Measurements from ENCODE around the gene IRF4. TPM values are rescaled to one million over a fixed set of nuclear protein-coding genes. Genes with fewer than 3 reads are reported as not detected.

The IRF4 gene
- total RNA-seq, 1 experiment from 2014 or later = not detected

DNA sequence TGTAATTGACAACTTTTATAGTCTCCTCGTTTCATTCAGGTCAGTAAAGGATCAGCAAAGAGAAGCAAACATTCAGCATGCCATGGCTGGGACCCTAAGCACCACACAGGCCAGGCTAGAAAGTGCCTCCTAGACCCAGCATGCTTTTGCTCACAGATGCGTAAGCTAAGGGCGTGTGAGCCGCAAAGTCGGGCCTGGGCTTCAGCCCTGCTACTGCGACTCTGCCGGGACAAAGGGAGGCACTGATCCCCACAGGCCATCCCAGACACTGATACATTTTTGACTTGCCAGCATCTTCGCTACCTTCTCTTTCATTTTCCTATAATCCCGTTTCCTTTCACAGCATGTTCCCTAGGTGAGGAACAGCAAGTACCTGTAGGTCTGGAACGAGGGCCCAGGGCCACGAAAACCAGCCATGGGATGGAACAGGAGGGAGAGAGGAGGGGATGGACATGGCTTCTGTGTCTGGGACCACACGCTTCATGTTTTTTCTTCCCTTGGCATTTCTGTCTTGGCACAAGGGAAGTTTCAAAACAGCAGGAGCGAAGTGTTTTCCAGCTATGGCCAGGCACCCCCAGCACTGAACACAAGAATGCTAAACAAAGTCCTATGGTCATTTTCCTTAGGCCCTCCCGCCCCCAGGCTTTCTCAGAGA lies 42.6 kb downstream of the IRF4 start:
- intact Hi-C loops (cut with micrococcal nuclease; ENCODE audit: unreplicated experiment) = no loop called here
- Mint-ChIP-seq H3K4me3 (ENCODE audit: low read depth, unreplicated experiment) (no peak overlapping the region), H3K27ac (ENCODE audit: unreplicated experiment) (no peak overlapping the region), H3K9me3 (ENCODE audit: low read depth, unreplicated experiment) (no peaks in the 10 kb centered on the region), H3K36me3 (ENCODE audit: insufficient read depth, unreplicated experiment) (no peaks in the 10 kb centered on the region), H3K4me1 (ENCODE audit: low read depth, unreplicated experiment) (peaks cover 13% of the 10 kb centered on the region), H3K27me3 (ENCODE audit: unreplicated experiment) (peaks cover 4% of the 10 kb centered on the region)
- no peak for DNase-seq
- TF ChIP-seq, protein P1, sequence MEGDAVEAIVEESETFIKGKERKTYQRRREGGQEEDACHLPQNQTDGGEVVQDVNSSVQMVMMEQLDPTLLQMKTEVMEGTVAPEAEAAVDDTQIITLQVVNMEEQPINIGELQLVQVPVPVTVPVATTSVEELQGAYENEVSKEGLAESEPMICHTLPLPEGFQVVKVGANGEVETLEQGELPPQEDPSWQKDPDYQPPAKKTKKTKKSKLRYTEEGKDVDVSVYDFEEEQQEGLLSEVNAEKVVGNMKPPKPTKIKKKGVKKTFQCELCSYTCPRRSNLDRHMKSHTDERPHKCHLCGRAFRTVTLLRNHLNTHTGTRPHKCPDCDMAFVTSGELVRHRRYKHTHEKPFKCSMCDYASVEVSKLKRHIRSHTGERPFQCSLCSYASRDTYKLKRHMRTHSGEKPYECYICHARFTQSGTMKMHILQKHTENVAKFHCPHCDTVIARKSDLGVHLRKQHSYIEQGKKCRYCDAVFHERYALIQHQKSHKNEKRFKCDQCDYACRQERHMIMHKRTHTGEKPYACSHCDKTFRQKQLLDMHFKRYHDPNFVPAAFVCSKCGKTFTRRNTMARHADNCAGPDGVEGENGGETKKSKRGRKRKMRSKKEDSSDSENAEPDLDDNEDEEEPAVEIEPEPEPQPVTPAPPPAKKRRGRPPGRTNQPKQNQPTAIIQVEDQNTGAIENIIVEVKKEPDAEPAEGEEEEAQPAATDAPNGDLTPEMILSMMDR (IDR thresholded peaks at IDR 0.05; ENCODE audit: unreplicated experiment) = no peak
- no TSS peak for BruUV-seq (replicated peaks)
- CTCF ChIA-PET = no interaction called here

DNA sequence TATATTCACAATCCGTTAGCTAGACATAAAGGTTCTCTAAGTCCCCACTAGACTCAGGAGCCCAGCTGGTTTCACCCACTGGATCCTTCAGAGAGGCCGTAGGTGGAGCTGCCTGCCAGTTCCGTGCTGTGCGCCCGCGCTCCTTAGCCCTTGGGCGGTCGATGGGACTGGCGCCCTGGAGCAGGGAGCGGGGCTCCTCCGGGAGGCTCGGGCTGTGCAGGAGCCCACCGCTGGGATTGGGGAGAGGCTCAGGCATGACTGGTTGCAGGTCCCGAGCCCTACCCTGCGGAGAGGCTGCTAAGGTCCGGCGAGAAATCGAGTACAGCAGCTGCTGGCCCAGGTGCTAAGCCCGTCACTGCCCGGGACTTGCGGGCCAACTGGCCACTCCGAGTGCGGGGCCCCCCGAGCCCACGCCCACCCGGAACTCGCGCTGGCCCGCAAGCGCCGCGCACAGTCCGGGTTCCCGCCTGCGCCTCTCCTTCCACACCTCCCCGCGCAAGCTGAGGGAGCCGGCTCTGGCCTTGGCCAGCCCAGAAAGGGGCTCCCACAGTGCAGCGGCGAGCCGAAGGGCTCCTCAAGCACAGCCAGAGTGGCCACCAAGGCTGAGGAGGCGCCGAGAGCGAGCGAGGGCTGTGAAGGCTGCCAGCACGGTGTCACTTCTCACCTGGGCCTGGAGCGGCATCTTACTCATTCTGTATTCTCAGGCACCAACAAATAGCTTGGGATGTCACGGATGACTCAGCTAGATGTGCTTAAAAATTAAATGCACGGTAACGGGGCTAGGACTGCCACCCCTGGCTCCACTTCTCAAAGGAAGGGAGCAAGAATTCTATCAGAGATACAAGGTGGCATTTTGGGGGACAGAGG lies 44.1 kb downstream of the IRF4 start:
- intact Hi-C loops (cut with micrococcal nuclease; ENCODE audit: unreplicated experiment) = no loop called here
- DNase-seq = no peak
- no peak overlapping the region for H3K27ac Mint-ChIP-seq (ENCODE audit: unreplicated experiment)
- CTCF ChIA-PET = no interaction called here
- H3K9me3 Mint-ChIP-seq (ENCODE audit: low read depth, unreplicated experiment) = no peaks in the 10 kb centered on the region
- peaks cover 13% of the 10 kb centered on the region for H3K4me1 Mint-ChIP-seq (ENCODE audit: low read depth, unreplicated experiment)
- H3K36me3 Mint-ChIP-seq (ENCODE audit: insufficient read depth, unreplicated experiment) = no peaks in the 10 kb centered on the region
- no TSS peak for BruUV-seq (replicated peaks)
- peaks cover 19% of the 10 kb centered on the region for H3K27me3 Mint-ChIP-seq (ENCODE audit: unreplicated experiment)
- TF ChIP-seq, protein P1 (IDR thresholded peaks at IDR 0.05; ENCODE audit: unreplicated experiment) = no peak
- no peak overlapping the region for H3K4me3 Mint-ChIP-seq (ENCODE audit: low read depth, unreplicated experiment)

GRCh38 chr6:436308-437036 lies 44.9 kb downstream of the IRF4 start:
- peaks cover 27% of the 10 kb centered on the region for H3K27me3 Mint-ChIP-seq (ENCODE audit: unreplicated experiment)
- CTCF ChIA-PET = no interaction called here
- no peak overlapping the region for H3K4me3 Mint-ChIP-seq (ENCODE audit: low read depth, unreplicated experiment)
- H3K27ac Mint-ChIP-seq (ENCODE audit: unreplicated experiment) = no peak overlapping the region
- DNase-seq = no peak
- no TSS peak for BruUV-seq (replicated peaks)
- no peaks in the 10 kb centered on the region for H3K36me3 Mint-ChIP-seq (ENCODE audit: insufficient read depth, unreplicated experiment)
- TF ChIP-seq, protein P1 (IDR thresholded peaks at IDR 0.05; ENCODE audit: unreplicated experiment) = no peak
- H3K9me3 Mint-ChIP-seq (ENCODE audit: low read depth, unreplicated experiment) = no peaks in the 10 kb centered on the region
- intact Hi-C loops (cut with micrococcal nuclease; ENCODE audit: unreplicated experiment) = no loop called here
- peaks cover 6% of the 10 kb centered on the region for H3K4me1 Mint-ChIP-seq (ENCODE audit: low read depth, unreplicated experiment)

DNA sequence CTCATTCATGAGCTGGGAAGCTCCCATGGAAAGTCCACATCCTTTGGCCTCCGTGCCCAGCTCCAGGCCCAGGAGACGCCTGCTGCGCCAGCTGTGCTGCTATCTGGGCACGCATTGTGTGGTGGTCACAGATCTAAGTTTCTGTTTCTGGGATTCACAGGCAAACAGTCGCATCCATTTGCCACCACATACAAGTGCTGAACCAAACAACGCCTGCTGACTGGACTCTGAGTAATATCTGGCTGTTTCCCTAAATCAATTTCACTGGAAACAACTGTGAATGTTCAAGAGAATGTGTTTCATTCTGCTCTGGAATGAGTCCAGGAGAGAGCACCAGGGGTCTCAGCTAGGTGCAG lies 45.5 kb downstream of the IRF4 start:
- no peaks in the 10 kb centered on the region for H3K36me3 Mint-ChIP-seq (ENCODE audit: insufficient read depth, unreplicated experiment)
- no TSS peak for BruUV-seq (replicated peaks)
- CTCF ChIA-PET = no interaction called here
- no peak overlapping the region for H3K4me3 Mint-ChIP-seq (ENCODE audit: low read depth, unreplicated experiment)
- H3K9me3 Mint-ChIP-seq (ENCODE audit: low read depth, unreplicated experiment) = no peaks in the 10 kb centered on the region
- H3K27ac Mint-ChIP-seq (ENCODE audit: unreplicated experiment) = no peak overlapping the region
- H3K27me3 Mint-ChIP-seq (ENCODE audit: unreplicated experiment) = peaks cover 30% of the 10 kb centered on the region
- no peak for DNase-seq
- TF ChIP-seq, protein P1 (IDR thresholded peaks at IDR 0.05; ENCODE audit: unreplicated experiment) = no peak
- intact Hi-C loops (cut with micrococcal nuclease; ENCODE audit: unreplicated experiment) = no loop called here
- H3K4me1 Mint-ChIP-seq (ENCODE audit: low read depth, unreplicated experiment) = peaks cover under 1% of the 10 kb centered on the region

Measured in Calu3 (cell line).